Measurements from ENCODE around the gene OR4C46.
"Not testable (repeated sequence)": the region's sequence is repeated elsewhere in the genome, so short reads cannot be mapped to it uniquely, and the experiment has no call there.

The OR4C46 gene

GRCh38 chr11:54603898-54604297 lies at the start of gene OR4C46:
TSS of gene OR4C46 (minus strand) at chr11:54603998. CDS start at chr11:54603998, 0 bp downstream.
- no peak for DNase-seq (ENCODE audit: low read depth)

- DNase-seq (ENCODE audit: low read depth), result not testable (repeated sequence)
These were observed 41.8 kb upstream of the OR4C46 start for GRCh38 chr11:54645606-54646005.

GRCh38 chr11:54561439-54561838 lies 42.4 kb downstream of the OR4C46 start:
- not testable (repeated sequence) for DNase-seq (ENCODE audit: low read depth)

- no peak for DNase-seq (ENCODE audit: low read depth)
These were observed 44.9 kb downstream of the OR4C46 start for GRCh38 chr11:54558919-54559318.

GRCh38 chr11:54558407-54558806 lies 45.4 kb downstream of the OR4C46 start:
- no peak for DNase-seq (ENCODE audit: low read depth)
